DND-41 (cell line): ENCODE measurements around the gene GRID2.

Experiments
- ATAC-seq: fragments of 200-7000 bp; cut with Tn5 transposase; 3 replicates; pipeline ENCODE4 v1.9.1; 2021; ENCODE audit warnings: low read depth; ENCODE audit not compliant: insufficient read depth
- DNase-seq: peaks from one replicate; pipeline ENCODE4 v3.0.0-alpha.2; 2020
- H2AFZ ChIP-seq: 2 replicates; pipeline ENCODE4 v1.6.0; 2012; ENCODE audit warnings: low read depth, low read length
- H3K27ac ChIP-seq: 2 replicates; pipeline ENCODE4 v1.5.1; 2012; ENCODE audit warnings: low read length, inconsistent platforms
- H3K27me3 ChIP-seq: fragments of 200-600 bp; sonication (generic); 2 replicates; pipeline ENCODE4 v1.6.0; 2012; ENCODE audit warnings: low read length, mild to moderate bottlenecking, inconsistent platforms; ENCODE audit not compliant: insufficient read depth, poor library complexity
- H3K36me3 ChIP-seq: 2 replicates; pipeline ENCODE4 v1.5.1; 2012; ENCODE audit warnings: low read length, inconsistent platforms; ENCODE audit not compliant: insufficient read depth
- H3K4me1 ChIP-seq: 2 replicates; pipeline ENCODE4 v1.5.1; 2012; ENCODE audit warnings: mild to moderate bottlenecking, low read length; ENCODE audit not compliant: insufficient read depth
- H3K4me2 ChIP-seq: 2 replicates; pipeline ENCODE4 v1.6.0; 2012; ENCODE audit warnings: mild to moderate bottlenecking, moderate library complexity, low read length, inconsistent platforms; ENCODE audit not compliant: insufficient read depth
- H3K4me3 ChIP-seq, 2 experiments: fragments of 200-600 bp in 1 of 2; shearing (Covaris generic) in 1 of 2; 2 replicates each; pipeline ENCODE4 v1.5.1; 2012 to 2016; ENCODE audit warnings: inconsistent platforms in 2 of 2, low read length in 2 of 2, mild to moderate bottlenecking in 2 of 2, low read depth in 1 of 2, moderate library complexity in 1 of 2
- H3K79me2 ChIP-seq: 2 replicates; pipeline ENCODE4 v1.6.0; 2012; ENCODE audit warnings: low read length, inconsistent platforms; ENCODE audit not compliant: insufficient read depth
- H3K9ac ChIP-seq: 2 replicates; pipeline ENCODE4 v1.6.0; 2012; ENCODE audit warnings: low read depth, mild to moderate bottlenecking, inconsistent platforms, low read length, moderate library complexity
- H3K9me3 ChIP-seq: 2 replicates; pipeline ENCODE4 v1.5.1; 2012; ENCODE audit warnings: low read length, moderate library complexity, mild to moderate bottlenecking, inconsistent platforms; ENCODE audit not compliant: insufficient read depth, severe bottlenecking
- H4K20me1 ChIP-seq: 2 replicates; pipeline ENCODE4 v1.6.0; 2012; ENCODE audit warnings: low read length; ENCODE audit not compliant: insufficient read depth
- CTCF ChIP-seq: IDR thresholded peaks from 2 replicates; pipeline ENCODE4 v1.5.1; 2012; ENCODE audit warnings: borderline replicate concordance, low read length, moderate library complexity, mild to moderate bottlenecking; ENCODE audit not compliant: poor library complexity, severe bottlenecking; ENCODE audit errors: extremely low read depth
- EZH2 ChIP-seq: IDR thresholded peaks from 3 replicates; pipeline ENCODE4 v1.6.1; 2012; ENCODE audit warnings: borderline replicate concordance, low read depth, mild to moderate bottlenecking, moderate library complexity, low read length, inconsistent platforms; ENCODE audit not compliant: severe bottlenecking

Gene GRID2

DNA sequence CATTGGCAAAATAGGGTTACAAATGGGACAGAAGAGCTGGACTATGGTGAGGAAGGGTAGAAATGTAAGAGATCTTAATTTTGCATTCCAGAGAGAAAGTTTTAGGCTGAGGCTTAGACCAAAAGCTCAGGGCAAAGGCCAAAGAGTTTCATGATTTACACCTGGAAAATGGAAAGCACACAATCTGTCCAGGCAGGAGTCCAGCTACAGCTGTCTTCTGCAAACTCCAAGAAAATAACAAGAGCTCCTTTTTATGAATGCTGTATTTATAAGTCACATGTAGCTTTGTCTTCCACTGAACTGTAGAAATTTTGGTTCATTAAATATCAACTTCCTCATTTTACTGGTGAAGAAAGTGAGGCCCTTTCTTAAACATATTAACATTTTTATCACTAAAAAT, 1236.8 kb downstream of the GRID2 start:
- TF ChIP-seq EZH2, result no peak
- TF ChIP-seq CTCF, result no peak
- no peaks in the 10 kb centered on the region for H3K27me3 ChIP-seq
- ATAC-seq, result no peak
- no peaks in the 10 kb centered on the region for H3K9me3 ChIP-seq
- H3K27ac ChIP-seq, result no peak overlapping the region
- no peak overlapping the region for H2AFZ ChIP-seq
- H3K79me2 ChIP-seq, result no peaks in the 10 kb centered on the region
- H3K4me2 ChIP-seq, result no peak overlapping the region
- H3K4me1 ChIP-seq, result no peaks in the 10 kb centered on the region
- DNase-seq, result no peak
- no peak overlapping the region for H3K9ac ChIP-seq
- no peaks in the 10 kb centered on the region for H4K20me1 ChIP-seq
- no peak overlapping the region for H3K4me3 ChIP-seq
- H3K36me3 ChIP-seq, result no peaks in the 10 kb centered on the region

- no peaks in the 10 kb centered on the region for H3K36me3 ChIP-seq
- no peak for ATAC-seq
- H4K20me1 ChIP-seq, result no peaks in the 10 kb centered on the region
- no peaks in the 10 kb centered on the region for H3K27me3 ChIP-seq
- H2AFZ ChIP-seq, result no peak overlapping the region
- H3K4me2 ChIP-seq, result no peak overlapping the region
- no peaks in the 10 kb centered on the region for H3K9me3 ChIP-seq
- no peak overlapping the region for H3K9ac ChIP-seq
- TF ChIP-seq EZH2, result no peak
- DNase-seq, result no peak
- H3K27ac ChIP-seq, result no peak overlapping the region
- H3K4me1 ChIP-seq, result no peaks in the 10 kb centered on the region
- H3K79me2 ChIP-seq, result no peaks in the 10 kb centered on the region
- no peak overlapping the region for H3K4me3 ChIP-seq
Observed at GRCh38 chr4:93561842-93562241, 1258.1 kb downstream of the GRID2 start.

- H3K27me3 ChIP-seq, result no peaks in the 10 kb centered on the region
- ATAC-seq (no peak), DNase-seq (no peak)
- H3K4me1 ChIP-seq, result no peaks in the 10 kb centered on the region
- no peak overlapping the region for H3K4me2 ChIP-seq
- no peaks in the 10 kb centered on the region for H4K20me1 ChIP-seq
- no peaks in the 10 kb centered on the region for H3K79me2 ChIP-seq
- no peak for TF ChIP-seq CTCF
- TF ChIP-seq EZH2, result no peak
- no peak overlapping the region for H3K9ac ChIP-seq
- no peak overlapping the region for H2AFZ ChIP-seq
- H3K27ac ChIP-seq, result no peak overlapping the region
- H3K4me3 ChIP-seq, result no peak overlapping the region
- H3K36me3 ChIP-seq, result no peaks in the 10 kb centered on the region
- no peaks in the 10 kb centered on the region for H3K9me3 ChIP-seq
Observed at GRCh38 chr4:93568758-93569157, 1265.0 kb downstream of the GRID2 start.

- H3K4me2 ChIP-seq, result no peak overlapping the region
- H2AFZ ChIP-seq, result no peak overlapping the region
- H3K4me1 ChIP-seq, result no peaks in the 10 kb centered on the region
- H3K79me2 ChIP-seq, result no peaks in the 10 kb centered on the region
- no peak for ATAC-seq
- TF ChIP-seq EZH2 (no peak), CTCF (no peak)
- no peaks in the 10 kb centered on the region for H3K9me3 ChIP-seq
- H4K20me1 ChIP-seq, result no peaks in the 10 kb centered on the region
- no peaks in the 10 kb centered on the region for H3K36me3 ChIP-seq
- H3K9ac ChIP-seq, result no peak overlapping the region
- no peak overlapping the region for H3K4me3 ChIP-seq
- no peak for DNase-seq
- no peaks in the 10 kb centered on the region for H3K27me3 ChIP-seq
- no peak overlapping the region for H3K27ac ChIP-seq
Observed at GRCh38 chr4:93573285-93573684, 1269.5 kb downstream of the GRID2 start.
